PC-9 (cell line): ENCODE measurements around the gene CRYBA1. TPM values are rescaled to one million over a fixed set of nuclear protein-coding genes. Genes with fewer than 3 reads are reported as not detected.
A peak's percentile ranks its signal among the peaks of the same experiment; 100 is the strongest.
"Not testable (repeated sequence)": the region's sequence is repeated elsewhere in the genome, so short reads cannot be mapped to it uniquely, and the experiment has no call there.

ENCODE experiments used
- Bru-seq: library from RNA; stranded (reverse); fragments of 400-500 nt; gene quantifications from one replicate; lab custom pipeline; 2021; lab: Mats Ljungman, UMichigan
- BruChase-seq, 2 experiments: library from RNA; stranded (reverse); fragments of 400-500 nt; gene quantifications; one replicate each; lab custom pipeline; 2021; lab: Mats Ljungman, UMichigan
- BruUV-seq: library from RNA; stranded (reverse); fragments of 400-500 nt; replicated peaks from 2 replicates; lab custom pipeline; 2021; lab: Mats Ljungman, UMichigan
- CTCF ChIA-PET: fragments of 300-600 bp; sonication (Branson Sonifier 250); formaldehyde crosslinking; loops from one replicate; lab custom pipeline; 2022; ENCODE audit warnings: antibody characterized with exemption; lab: Charles Lee
- POLR2A ChIA-PET: fragments of 300-600 bp; sonication (Branson Sonifier 250); formaldehyde crosslinking; loops from one replicate; lab custom pipeline; 2022; ENCODE audit warnings: antibody characterized with exemption; ENCODE audit not compliant: unreplicated experiment; lab: Charles Lee
- DNase-seq, 2 experiments: peaks; one replicate each; pipeline versions ENCODE4 v3.0.0 to v3.0.0-alpha.2; 2015 to 2022; ENCODE audit warnings: mixed read lengths in 1 of 2
- H2AFZ ChIP-seq: fragments of 200-600 bp; sonication (generic); 2 replicates; pipeline ENCODE4 v1.8.1; 2017; ENCODE audit warnings: antibody characterized with exemption
- H3F3A ChIP-seq: fragments of 200-600 bp; sonication (generic); 2 replicates; pipeline ENCODE4 v1.8.1; 2017; ENCODE audit warnings: antibody characterized with exemption, mild to moderate bottlenecking, low read depth; ENCODE audit not compliant: insufficient read depth
- H3K27ac ChIP-seq: fragments of 200-600 bp; sonication (generic); 2 replicates; pipeline ENCODE4 v1.6.1; 2016; ENCODE audit warnings: mixed run types
- H3K27me3 ChIP-seq: fragments of 200-600 bp; sonication (generic); 2 replicates; pipeline ENCODE4 v1.6.1; 2016; ENCODE audit warnings: low read depth, mixed run types; ENCODE audit not compliant: insufficient read depth
- H3K36me3 ChIP-seq: fragments of 200-600 bp; sonication (generic); 2 replicates; pipeline ENCODE4 v1.6.1; 2016; ENCODE audit warnings: low read depth, mixed run types
- H3K4me1 ChIP-seq: fragments of 200-600 bp; sonication (generic); replicated peaks from 2 replicates; pipeline ENCODE4 v1.6.1; 2016; ENCODE audit warnings: mixed run types; ENCODE audit not compliant: insufficient read depth
- H3K4me2 ChIP-seq: fragments of 200-600 bp; sonication (generic); 2 replicates; pipeline ENCODE4 v1.6.1; 2017; ENCODE audit warnings: mixed run types
- H3K4me3 ChIP-seq: fragments of 200-600 bp; sonication (generic); 2 replicates; pipeline ENCODE4 v1.6.1; 2016; ENCODE audit warnings: mixed run types
- H3K79me2 ChIP-seq: fragments of 200-600 bp; sonication (generic); 2 replicates; pipeline ENCODE4 v1.6.1; 2017; ENCODE audit warnings: low read depth, mixed run types
- H3K9me2 ChIP-seq: fragments of 200-600 bp; sonication (generic); 2 replicates; pipeline ENCODE4 v1.8.1; 2017; ENCODE audit warnings: mild to moderate bottlenecking; ENCODE audit not compliant: insufficient read depth
- H3K9me3 ChIP-seq: fragments of 200-600 bp; sonication (generic); 2 replicates; pipeline ENCODE4 v1.8.1; 2016; ENCODE audit warnings: low read depth; ENCODE audit not compliant: insufficient read depth
- H4K20me1 ChIP-seq: fragments of 200-600 bp; sonication (generic); 2 replicates; pipeline ENCODE4 v1.8.1; 2017; ENCODE audit not compliant: insufficient read depth
- CTCF ChIP-seq: fragments of 200-600 bp; sonication (generic); conservative IDR thresholded peaks from 2 replicates; pipeline ENCODE4 v1.6.1; 2017; ENCODE audit warnings: mixed run types, antibody characterized with exemption, mild to moderate bottlenecking, moderate library complexity
- EZH2 ChIP-seq: fragments of 200-600 bp; sonication (generic); IDR thresholded peaks from 2 replicates; pipeline ENCODE4 v1.8.0; 2017; ENCODE audit warnings: antibody characterized with exemption, low read depth
- intact Hi-C: fragments of 100-400 bp; cut with micrococcal nuclease; formaldehyde crosslinking; loops from one replicate; pipeline ENCODE4 v1.10.0; 2022; ENCODE audit not compliant: unreplicated experiment
- long read RNA-seq: library from polyadenylated mRNA; stranded (forward); transcript quantifications from one replicate; pipeline ENCODE4 v2.0.0, GENCODE V29; 2022
- total RNA-seq: library from RNA; stranded (reverse); gene quantifications from 2 replicates; pipeline ENCODE4 v1.2.3, GENCODE V29; 2021

CRYBA1 gene
- total RNA-seq: not detected in 2 replicates
- Bru-seq, nascent RNA: not detected
- BruChase-seq, experiment 1, labeled RNA remaining after a 2-hour chase: percentile 7 among the genes with signal in this experiment
- not detected for BruChase-seq, experiment 2, labeled RNA remaining after a 6-hour chase
- long read RNA-seq: 0 reads

GRCh38 chr17:29246628-29247027 is at the start of gene CRYBA1:
CRYBA1 (plus strand) TSS chr17:29246859; CDS start chr17:29246864, 5 bp downstream.
- peaks cover 19% of the 10 kb centered on the region for H3F3A ChIP-seq
- no peaks in the 10 kb centered on the region for H3K36me3 ChIP-seq
- no peaks in the 10 kb centered on the region for H3K9me2 ChIP-seq
- ChIA-PET POLR2A (no interaction called here), CTCF (no interaction called here)
- intact Hi-C loops: no loop called here
- BruUV-seq: no TSS peak
- H2AFZ ChIP-seq: no peak within 1 kb of the TSS
- no peaks in the 10 kb centered on the region for H3K9me3 ChIP-seq
- H3K4me3 ChIP-seq: no peak within 1 kb of the TSS
- H3K27me3 ChIP-seq: no peaks in the 10 kb centered on the region
- H3K4me2 ChIP-seq: no peak within 1 kb of the TSS
- DNase-seq: no peak
- TF ChIP-seq CTCF (no peak), EZH2 (no peak)
- H3K79me2 ChIP-seq: no peaks in the 10 kb centered on the region
- no peaks in the 10 kb centered on the region for H4K20me1 ChIP-seq
- H3K27ac ChIP-seq: no peak within 1 kb of the TSS
- H3K4me1 ChIP-seq: peaks cover 17% of the 10 kb centered on the region

GRCh38 chr17:29197516-29198272 is 49.0 kb upstream of the CRYBA1 start:
- no peak overlapping the region for H3K4me2 ChIP-seq
- H3F3A ChIP-seq: peaks cover 20% of the 10 kb centered on the region
- POLR2A ChIA-PET: no interaction called here
- peaks cover 22% of the 10 kb centered on the region for H3K4me1 ChIP-seq
- CTCF ChIA-PET: no interaction called here
- no peaks in the 10 kb centered on the region for H3K36me3 ChIP-seq
- TF ChIP-seq EZH2 (no peak), CTCF (no peak)
- H3K4me3 ChIP-seq: no peak overlapping the region
- H4K20me1 ChIP-seq: no peaks in the 10 kb centered on the region
- H3K79me2 ChIP-seq: no peaks in the 10 kb centered on the region
- no peak for DNase-seq
- no peaks in the 10 kb centered on the region for H3K9me3 ChIP-seq
- no peak overlapping the region for H2AFZ ChIP-seq
- intact Hi-C loops: no loop called here
- H3K27me3 ChIP-seq: no peaks in the 10 kb centered on the region
- no peak overlapping the region for H3K27ac ChIP-seq
- no TSS peak for BruUV-seq
- H3K9me2 ChIP-seq: no peaks in the 10 kb centered on the region

GRCh38 chr17:29204068-29204804 is 42.4 kb upstream of the CRYBA1 start:
- H3K9me3 ChIP-seq, H3K4me2 ChIP-seq, POLR2A ChIA-PET, H3K36me3 ChIP-seq, DNase-seq, H4K20me1 ChIP-seq, H3K27me3 ChIP-seq, H3K9me2 ChIP-seq, H3K79me2 ChIP-seq, H3K4me1 ChIP-seq, intact Hi-C loops, H3K4me3 ChIP-seq, CTCF ChIA-PET, H3F3A ChIP-seq, H2AFZ ChIP-seq, H3K27ac ChIP-seq, BruUV-seq: not testable (repeated sequence)
